ENCODE measurements around the gene LIPI. TPM values are rescaled to one million over a fixed set of nuclear protein-coding genes. Genes with fewer than 3 reads are reported as not detected.
"Not testable (repeated sequence)": the region's sequence is repeated elsewhere in the genome, so short reads cannot be mapped to it uniquely, and the experiment has no call there.

Gene LIPI
- total RNA-seq, 1 experiment from 2014 or later = not detected

DNA sequence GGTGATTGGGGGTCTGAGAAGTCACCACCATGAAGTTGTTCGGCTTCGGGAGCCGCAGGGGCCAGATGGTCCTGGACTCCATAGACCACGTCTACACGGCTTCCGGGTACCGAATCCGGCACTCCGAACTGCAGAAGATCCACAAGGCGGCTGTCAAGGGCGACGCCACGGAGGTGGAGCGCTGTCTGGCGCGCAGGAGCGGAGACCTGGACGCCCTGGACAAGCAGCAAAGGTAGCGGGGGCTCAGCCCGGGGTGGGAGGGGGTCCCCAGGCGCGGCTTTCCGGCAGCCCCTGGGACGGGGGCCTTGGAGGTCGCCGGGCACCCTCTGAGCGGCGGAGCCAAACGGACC lies 146.5 kb downstream of the LIPI start:
- Mint-ChIP-seq H3K4me1 (ENCODE audit: low read depth, unreplicated experiment) (no peaks in the 10 kb centered on the region), H3K27ac (ENCODE audit: unreplicated experiment) (no peak overlapping the region), H3K4me3 (ENCODE audit: unreplicated experiment) (no peak overlapping the region), H3K27me3 (ENCODE audit: insufficient read depth, unreplicated experiment) (no peaks in the 10 kb centered on the region), H3K9me3 (ENCODE audit: unreplicated experiment) (no peaks in the 10 kb centered on the region), H3K36me3 (ENCODE audit: insufficient read depth, unreplicated experiment) (no peaks in the 10 kb centered on the region)
- ChIA-PET CTCF (no interaction called here), POLR2A (no interaction called here)
- no peak overlapping the region for H3K4me3 ChIP-seq (ENCODE audit: low read depth, low read length)
- DNase-seq = no peak
- no peaks in the 10 kb centered on the region for H3K9me3 ChIP-seq
- no peaks in the 10 kb centered on the region for H3K4me1 ChIP-seq
- no peaks in the 10 kb centered on the region for H3K27me3 ChIP-seq (replicated peaks; ENCODE audit: control insufficient read depth, insufficient read depth, low read length)
- no TSS peak for BruUV-seq (replicated peaks)
- no peaks in the 10 kb centered on the region for H3K36me3 ChIP-seq (ENCODE audit: control insufficient read depth, insufficient read depth, low read length)
- TF ChIP-seq, protein P1, sequence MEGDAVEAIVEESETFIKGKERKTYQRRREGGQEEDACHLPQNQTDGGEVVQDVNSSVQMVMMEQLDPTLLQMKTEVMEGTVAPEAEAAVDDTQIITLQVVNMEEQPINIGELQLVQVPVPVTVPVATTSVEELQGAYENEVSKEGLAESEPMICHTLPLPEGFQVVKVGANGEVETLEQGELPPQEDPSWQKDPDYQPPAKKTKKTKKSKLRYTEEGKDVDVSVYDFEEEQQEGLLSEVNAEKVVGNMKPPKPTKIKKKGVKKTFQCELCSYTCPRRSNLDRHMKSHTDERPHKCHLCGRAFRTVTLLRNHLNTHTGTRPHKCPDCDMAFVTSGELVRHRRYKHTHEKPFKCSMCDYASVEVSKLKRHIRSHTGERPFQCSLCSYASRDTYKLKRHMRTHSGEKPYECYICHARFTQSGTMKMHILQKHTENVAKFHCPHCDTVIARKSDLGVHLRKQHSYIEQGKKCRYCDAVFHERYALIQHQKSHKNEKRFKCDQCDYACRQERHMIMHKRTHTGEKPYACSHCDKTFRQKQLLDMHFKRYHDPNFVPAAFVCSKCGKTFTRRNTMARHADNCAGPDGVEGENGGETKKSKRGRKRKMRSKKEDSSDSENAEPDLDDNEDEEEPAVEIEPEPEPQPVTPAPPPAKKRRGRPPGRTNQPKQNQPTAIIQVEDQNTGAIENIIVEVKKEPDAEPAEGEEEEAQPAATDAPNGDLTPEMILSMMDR (IDR thresholded peaks at IDR 0.05; ENCODE audit: insufficient read depth in 1 of 2, low read depth in 1 of 2, low read length in 1 of 2, severe bottlenecking in 1 of 2, unreplicated experiment in 1 of 2) = no peak
- intact Hi-C loops (cut with micrococcal nuclease; ENCODE audit: unreplicated experiment) = no loop called here

DNA sequence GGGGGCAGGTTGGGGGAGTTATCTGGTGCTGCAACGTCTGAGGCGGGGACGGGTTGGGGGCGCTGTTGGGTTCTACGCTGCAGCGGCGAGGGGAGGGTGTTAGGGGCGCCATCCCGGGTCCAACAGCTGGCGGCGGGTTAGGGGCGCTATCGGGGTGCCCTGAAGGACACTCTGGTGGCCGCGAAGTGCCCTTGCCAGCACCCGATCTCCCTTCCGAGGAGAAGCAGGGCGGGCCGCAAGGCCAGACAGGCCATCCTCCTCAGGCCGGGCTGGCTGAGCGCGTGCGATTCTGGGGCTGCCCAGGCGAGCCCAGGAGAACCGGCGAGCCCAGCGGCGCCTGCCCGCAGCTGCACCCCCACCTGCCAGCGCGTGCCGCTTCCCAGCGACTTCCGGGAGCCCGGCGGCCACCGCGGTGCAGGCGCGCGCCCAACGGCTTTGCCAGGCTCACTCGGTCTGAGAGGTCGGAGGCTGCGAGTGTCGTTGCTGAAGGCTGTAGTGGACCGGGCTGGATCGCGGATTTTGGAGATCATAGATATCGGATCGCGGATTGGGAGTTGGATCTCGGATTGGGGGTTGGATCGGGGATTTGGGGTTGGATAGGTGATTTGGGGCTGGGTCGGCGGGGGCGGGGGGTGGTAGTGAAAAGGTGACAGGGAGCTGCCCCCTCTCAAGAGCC lies 147.0 kb downstream of the LIPI start:
- CTCF ChIA-PET; H3K27ac Mint-ChIP-seq (ENCODE audit: unreplicated experiment): not testable (repeated sequence)

DNA sequence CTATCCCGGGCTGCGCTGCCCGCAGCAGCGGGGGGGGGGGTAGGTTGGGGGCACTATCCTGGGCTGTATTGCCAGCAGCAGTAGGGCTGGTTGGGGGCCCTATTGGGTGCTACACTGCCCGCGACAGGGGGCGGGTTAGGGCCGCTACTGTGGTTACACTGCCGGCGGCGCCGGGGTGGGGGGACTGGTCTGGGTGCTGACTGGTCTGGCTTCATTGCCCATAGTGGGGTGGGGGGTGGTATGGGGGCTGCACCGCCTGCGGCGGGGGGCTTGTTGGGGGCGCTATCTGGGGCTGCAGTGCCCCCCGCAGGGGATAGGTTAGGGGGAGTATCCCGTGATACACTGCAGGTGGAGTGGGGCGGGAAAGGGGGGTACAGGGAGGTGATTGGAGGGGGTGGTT lies 148.1 kb downstream of the LIPI start:
- intact Hi-C loops (cut with micrococcal nuclease; ENCODE audit: unreplicated experiment); H3K4me3 ChIP-seq (ENCODE audit: low read depth, low read length); H3K9me3 ChIP-seq; H3K4me1 Mint-ChIP-seq (ENCODE audit: low read depth, unreplicated experiment); H3K9me3 Mint-ChIP-seq (ENCODE audit: unreplicated experiment); DNase-seq; H3K36me3 ChIP-seq (ENCODE audit: control insufficient read depth, insufficient read depth, low read length); H3K4me1 ChIP-seq; BruUV-seq (replicated peaks); CTCF ChIA-PET; H3K27me3 ChIP-seq (replicated peaks; ENCODE audit: control insufficient read depth, insufficient read depth, low read length); H3K27ac Mint-ChIP-seq (ENCODE audit: unreplicated experiment); H3K4me3 Mint-ChIP-seq (ENCODE audit: unreplicated experiment); POLR2A ChIA-PET; H3K27me3 Mint-ChIP-seq (ENCODE audit: insufficient read depth, unreplicated experiment); H3K36me3 Mint-ChIP-seq (ENCODE audit: insufficient read depth, unreplicated experiment): not testable (repeated sequence)

More for the DNA sequence above, 147.0 kb downstream of the LIPI start:
- H3K9me3 Mint-ChIP-seq (ENCODE audit: unreplicated experiment); H3K27me3 Mint-ChIP-seq (ENCODE audit: insufficient read depth, unreplicated experiment); H3K4me1 ChIP-seq; H3K9me3 ChIP-seq; H3K27me3 ChIP-seq (replicated peaks; ENCODE audit: control insufficient read depth, insufficient read depth, low read length); H3K36me3 ChIP-seq (ENCODE audit: control insufficient read depth, insufficient read depth, low read length); intact Hi-C loops (cut with micrococcal nuclease; ENCODE audit: unreplicated experiment); H3K36me3 Mint-ChIP-seq (ENCODE audit: insufficient read depth, unreplicated experiment); H3K4me3 ChIP-seq (ENCODE audit: low read depth, low read length); H3K4me3 Mint-ChIP-seq (ENCODE audit: unreplicated experiment); POLR2A ChIA-PET; H3K4me1 Mint-ChIP-seq (ENCODE audit: low read depth, unreplicated experiment); BruUV-seq (replicated peaks); DNase-seq: not testable (repeated sequence)

DNA sequence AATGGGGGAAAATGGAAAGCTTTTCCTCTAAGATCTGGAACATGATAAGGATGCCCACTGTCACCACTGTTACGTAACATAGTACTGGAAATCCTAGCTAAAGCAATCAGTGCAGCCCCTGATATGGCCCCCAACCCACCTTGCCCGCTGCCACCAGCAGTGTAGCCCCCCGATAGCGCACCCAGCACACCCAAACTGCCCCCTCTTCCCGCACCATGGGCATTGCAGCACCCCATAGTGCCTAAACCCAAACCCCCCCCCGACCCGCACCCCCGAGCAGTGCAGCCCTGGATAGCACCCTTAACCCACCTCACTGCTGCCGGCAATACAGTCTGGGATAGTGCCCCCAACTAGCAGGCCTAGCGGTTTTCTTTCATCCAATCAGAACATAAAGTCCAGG lies 148.9 kb downstream of the LIPI start:
- DNase-seq; H3K4me1 ChIP-seq; H3K27ac Mint-ChIP-seq (ENCODE audit: unreplicated experiment); intact Hi-C loops (cut with micrococcal nuclease; ENCODE audit: unreplicated experiment); BruUV-seq (replicated peaks); H3K4me3 Mint-ChIP-seq (ENCODE audit: unreplicated experiment); H3K27me3 ChIP-seq (replicated peaks; ENCODE audit: control insufficient read depth, insufficient read depth, low read length); H3K4me1 Mint-ChIP-seq (ENCODE audit: low read depth, unreplicated experiment); H3K36me3 Mint-ChIP-seq (ENCODE audit: insufficient read depth, unreplicated experiment); H3K9me3 ChIP-seq; CTCF ChIA-PET; H3K27me3 Mint-ChIP-seq (ENCODE audit: insufficient read depth, unreplicated experiment); POLR2A ChIA-PET; H3K9me3 Mint-ChIP-seq (ENCODE audit: unreplicated experiment); H3K4me3 ChIP-seq (ENCODE audit: low read depth, low read length); H3K36me3 ChIP-seq (ENCODE audit: control insufficient read depth, insufficient read depth, low read length): not testable (repeated sequence)

DNA sequence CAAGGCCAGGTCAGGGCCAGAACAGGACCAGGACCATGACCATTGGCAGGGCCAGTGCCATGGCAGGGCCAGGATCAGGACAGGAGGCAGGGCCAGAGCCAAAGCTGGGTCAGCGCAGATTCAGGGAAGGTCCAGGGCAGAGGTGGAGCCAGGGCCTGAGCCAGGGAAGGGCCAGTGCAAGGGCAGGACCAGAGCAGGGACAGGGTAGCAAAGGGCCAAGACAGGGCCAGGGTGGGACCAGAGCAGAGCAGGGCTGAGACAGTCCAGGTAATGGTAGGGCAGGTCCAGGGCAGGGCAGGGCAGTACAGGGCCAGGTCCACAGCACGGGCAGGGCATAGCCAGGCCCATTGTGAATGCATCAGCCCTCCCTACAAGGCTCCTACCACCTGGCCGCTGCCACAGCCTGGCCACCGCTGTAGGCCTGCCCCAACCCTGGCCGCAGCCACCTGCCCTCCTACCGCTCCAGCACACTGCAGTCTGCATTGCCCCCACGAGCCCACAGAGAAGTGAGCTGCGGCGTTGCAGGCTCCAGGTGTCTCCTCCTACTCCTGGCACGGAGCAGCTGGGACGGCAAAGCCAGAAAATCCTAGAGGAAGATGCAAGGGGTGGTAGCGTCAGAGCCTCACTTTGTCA lies 151.6 kb downstream of the LIPI start:
- H3K9me3 Mint-ChIP-seq (ENCODE audit: unreplicated experiment); H3K9me3 ChIP-seq; H3K4me1 ChIP-seq; H3K27me3 ChIP-seq (replicated peaks; ENCODE audit: control insufficient read depth, insufficient read depth, low read length); intact Hi-C loops (cut with micrococcal nuclease; ENCODE audit: unreplicated experiment); H3K36me3 Mint-ChIP-seq (ENCODE audit: insufficient read depth, unreplicated experiment); H3K36me3 ChIP-seq (ENCODE audit: control insufficient read depth, insufficient read depth, low read length); H3K4me3 Mint-ChIP-seq (ENCODE audit: unreplicated experiment); H3K4me3 ChIP-seq (ENCODE audit: low read depth, low read length); H3K4me1 Mint-ChIP-seq (ENCODE audit: low read depth, unreplicated experiment); DNase-seq; BruUV-seq (replicated peaks); CTCF ChIA-PET; POLR2A ChIA-PET; H3K27ac Mint-ChIP-seq (ENCODE audit: unreplicated experiment); H3K27me3 Mint-ChIP-seq (ENCODE audit: insufficient read depth, unreplicated experiment): not testable (repeated sequence)
